Cardiac fibroblast (primary cell): ENCODE data around the gene ADAMTSL2.

Experiments used
- DNase-seq, 2 donors: peaks; one replicate each; pipeline versions ENCODE4 v3.0.0 to v3.0.0-alpha.2; 2010; ENCODE audit warnings: low read depth in 2 of 2
- H3K4me3 ChIP-seq, 2 donors: replicated peaks in 1 of 2; 1 replicate in 1 of 2; 2 replicates in 1 of 2; pipeline ENCODE4 v1.5.1; 2011; ENCODE audit warnings: low read depth in 2 of 2, low read length in 2 of 2, mild to moderate bottlenecking in 2 of 2, moderate library complexity in 1 of 2
- CTCF ChIP-seq: IDR thresholded peaks from one replicate; pipeline ENCODE4 v1.5.1; 2011; ENCODE audit warnings: low read depth, mild to moderate bottlenecking, low read length, inconsistent platforms

Gene ADAMTSL2

GRCh38 chr9:133514460-133515239 is 19.9 kb upstream of the ADAMTSL2 start:
- peak in 1 of 2 donors; percentile 69 for DNase-seq
- TF ChIP-seq CTCF, result no peak
- no peak overlapping the region for H3K4me3 ChIP-seq

DNA sequence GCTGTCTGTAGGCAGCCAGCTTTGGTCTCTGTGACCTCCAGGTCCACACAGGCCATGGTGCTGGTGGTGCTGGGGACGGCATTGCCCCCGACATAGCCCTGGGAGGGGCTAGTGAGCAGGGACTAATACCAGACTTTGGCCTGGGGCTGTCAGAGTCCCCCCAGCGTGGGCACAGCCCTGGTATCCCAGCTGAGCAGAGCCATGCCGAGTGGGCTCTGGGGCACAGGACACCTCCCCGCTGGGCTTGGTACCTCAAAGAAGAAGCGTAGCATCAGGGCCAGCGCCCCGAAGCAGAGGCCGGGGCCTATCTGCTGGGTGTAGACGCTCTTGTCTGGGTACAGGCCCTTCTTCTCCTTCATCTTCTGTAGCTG is 19.3 kb upstream of the ADAMTSL2 start:
- no peak overlapping the region for H3K4me3 ChIP-seq
- no peak for DNase-seq
- no peak for TF ChIP-seq CTCF

- TF ChIP-seq CTCF, result no peak
- no peak overlapping the region for H3K4me3 ChIP-seq
- DNase-seq, result no peak
Observed at GRCh38 chr9:133515615-133516255, 18.8 kb upstream of the ADAMTSL2 start.

GRCh38 chr9:133516256-133516960 is 18.1 kb upstream of the ADAMTSL2 start:
- DNase-seq, result no peak
- no peak for TF ChIP-seq CTCF
- H3K4me3 ChIP-seq, result no peak overlapping the region

DNA sequence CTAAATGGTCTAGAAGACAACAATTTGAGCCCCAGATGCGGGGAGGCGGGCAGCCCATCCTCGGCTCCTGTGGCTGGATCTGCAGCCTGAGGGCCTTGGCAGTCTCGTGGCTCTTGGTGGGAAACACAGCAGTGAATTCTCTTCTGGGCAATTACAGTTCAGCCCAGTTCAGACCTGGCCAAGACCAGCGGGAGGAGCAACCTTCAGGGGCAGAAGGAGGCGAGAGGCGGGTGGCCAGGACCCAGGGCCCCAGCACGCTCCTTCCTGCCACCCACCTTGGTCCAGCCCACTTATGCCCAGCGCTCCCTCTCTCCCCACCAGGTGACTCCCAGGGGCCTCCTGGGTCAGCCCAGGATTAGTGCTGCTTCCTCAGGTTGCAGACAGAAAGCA is 17.5 kb upstream of the ADAMTSL2 start:
- TF ChIP-seq CTCF, result no peak
- DNase-seq, result no peak
- H3K4me3 ChIP-seq, result no peak overlapping the region

DNA sequence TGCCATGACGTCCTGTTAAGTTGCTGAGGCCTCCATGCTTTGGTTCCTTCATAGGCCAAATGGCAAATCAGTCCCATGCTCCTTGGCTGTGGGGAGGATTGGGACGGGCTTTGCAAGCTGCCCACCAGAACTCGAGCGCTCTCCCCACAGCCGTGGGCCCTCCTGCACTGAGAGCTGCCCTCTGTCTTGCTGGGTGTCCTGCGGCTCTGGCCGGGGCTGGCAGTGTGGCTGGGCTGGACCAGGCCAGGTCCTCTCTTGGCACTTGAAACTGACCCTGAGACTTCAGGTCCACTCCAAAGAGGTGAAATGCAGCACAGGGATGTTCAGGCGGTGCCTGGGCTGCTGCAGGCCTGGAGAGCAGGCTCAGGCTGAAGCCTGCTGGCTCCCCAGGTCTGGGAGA is 16.8 kb upstream of the ADAMTSL2 start:
- no peak for TF ChIP-seq CTCF
- no peak for DNase-seq
- no peak overlapping the region for H3K4me3 ChIP-seq
